Measurements from ENCODE around the gene TMEM167A. TPM values are rescaled to one million over a fixed set of nuclear protein-coding genes. Genes with fewer than 3 reads are reported as not detected.
A peak's percentile ranks its signal among the peaks of the same experiment; 100 is the strongest.

TMEM167A gene
- total and polyA plus RNA-seq, 5 donors from 2014 or later, result 46.7 to 89.5 (median 71.0) TPM

DNA sequence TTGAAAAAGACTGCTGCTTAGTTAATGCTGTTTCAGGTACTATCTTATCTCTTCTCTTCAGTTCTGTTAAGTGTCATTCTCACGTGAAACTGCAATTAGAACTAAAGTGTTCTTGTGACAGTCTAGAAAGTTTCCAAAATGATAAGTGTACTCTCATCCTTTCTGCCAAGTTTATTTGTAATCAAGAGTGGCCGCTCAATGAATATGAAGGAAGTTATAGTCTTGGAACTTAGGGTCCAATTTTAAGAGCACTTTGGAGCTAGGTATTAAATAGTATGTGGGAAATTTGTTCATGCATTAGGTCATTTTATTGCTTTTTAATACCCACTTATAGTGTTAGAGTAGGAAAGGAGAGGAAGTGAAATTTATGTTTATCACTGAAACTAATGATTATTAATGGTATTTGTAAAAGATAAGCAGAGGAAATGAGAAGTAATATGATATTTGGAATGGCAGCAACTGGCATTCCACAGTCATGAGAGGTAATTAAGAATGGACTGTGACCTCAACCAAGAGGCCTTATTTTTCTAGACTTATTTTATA, 20.6 kb upstream of the TMEM167A start:
- H3K36me3 ChIP-seq (ENCODE audit: control insufficient read depth, insufficient read depth, low read length), result no peaks in the 10 kb centered on the region
- ATAC-seq (ENCODE audit: low read depth in 2 of 2) (no peak), DNase-seq (no peak)
- H3K4me1 Mint-ChIP-seq, result peaks cover 6 to 25% (median 15%) of the 10 kb centered on the region in 4 donors
- no peak overlapping the region for H3K27ac ChIP-seq (ENCODE audit: insufficient read depth, low read length, poor library complexity, severe bottlenecking)
- H3K9me3 ChIP-seq (ENCODE audit: control insufficient read depth in 2 of 2, low read length in 2 of 2), result peaks cover 0 to 15% of the 10 kb centered on the region in 2 experiments
- H3K27me3 ChIP-seq (ENCODE audit: control insufficient read depth, insufficient read depth, low read length), result no peaks in the 10 kb centered on the region
- H3K4me1 ChIP-seq (ENCODE audit: control insufficient read depth, insufficient read depth, low read length, poor library complexity, severe bottlenecking), result no peaks in the 10 kb centered on the region
- peaks cover 4% of the 10 kb centered on the region for H3K36me3 Mint-ChIP-seq
- H3K9me3 Mint-ChIP-seq, result peaks cover 0 to 19% (median 9%) of the 10 kb centered on the region in 7 donors
- H3K27ac Mint-ChIP-seq, result peak overlapping the region in 1 of 3 donors; percentile 82
- no peaks in the 10 kb centered on the region for H3K27me3 Mint-ChIP-seq
- H3K4me3 ChIP-seq (ENCODE audit: low read depth, low read length), result no peak overlapping the region
- no peak overlapping the region for H3K4me3 Mint-ChIP-seq

DNA sequence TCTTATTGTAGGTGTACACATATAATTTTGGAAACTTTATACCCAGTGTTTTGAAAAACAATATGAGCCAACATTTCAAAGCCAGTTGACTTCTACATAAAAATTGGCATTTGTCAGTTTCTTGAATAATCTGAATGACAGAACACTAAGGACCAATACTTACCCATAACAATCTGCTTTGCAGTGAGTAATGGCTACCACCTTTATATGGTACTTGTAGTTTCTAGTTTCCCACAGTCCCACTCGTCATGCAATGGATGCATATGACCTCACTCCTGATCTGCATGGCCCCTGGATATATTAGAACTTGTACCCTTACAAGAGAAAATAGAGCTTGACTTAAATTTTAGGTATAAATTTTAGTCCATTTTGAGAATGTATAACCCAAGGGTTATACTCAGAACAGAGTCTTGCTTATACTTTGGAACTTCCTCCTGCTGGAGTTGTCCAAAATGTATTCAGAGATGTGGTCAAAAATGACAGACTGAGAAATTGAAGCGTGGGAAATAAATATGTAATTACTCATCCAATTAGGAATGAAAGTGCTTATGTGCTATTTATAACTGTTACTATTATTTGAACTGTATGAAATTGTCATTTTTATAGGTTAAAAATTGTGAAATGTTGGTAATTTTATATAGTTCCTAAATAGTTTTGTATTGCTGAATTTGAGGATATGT, 19.6 kb upstream of the TMEM167A start:
- no peak overlapping the region for H3K27ac Mint-ChIP-seq
- ATAC-seq (ENCODE audit: low read depth in 2 of 2), result no peak

DNA sequence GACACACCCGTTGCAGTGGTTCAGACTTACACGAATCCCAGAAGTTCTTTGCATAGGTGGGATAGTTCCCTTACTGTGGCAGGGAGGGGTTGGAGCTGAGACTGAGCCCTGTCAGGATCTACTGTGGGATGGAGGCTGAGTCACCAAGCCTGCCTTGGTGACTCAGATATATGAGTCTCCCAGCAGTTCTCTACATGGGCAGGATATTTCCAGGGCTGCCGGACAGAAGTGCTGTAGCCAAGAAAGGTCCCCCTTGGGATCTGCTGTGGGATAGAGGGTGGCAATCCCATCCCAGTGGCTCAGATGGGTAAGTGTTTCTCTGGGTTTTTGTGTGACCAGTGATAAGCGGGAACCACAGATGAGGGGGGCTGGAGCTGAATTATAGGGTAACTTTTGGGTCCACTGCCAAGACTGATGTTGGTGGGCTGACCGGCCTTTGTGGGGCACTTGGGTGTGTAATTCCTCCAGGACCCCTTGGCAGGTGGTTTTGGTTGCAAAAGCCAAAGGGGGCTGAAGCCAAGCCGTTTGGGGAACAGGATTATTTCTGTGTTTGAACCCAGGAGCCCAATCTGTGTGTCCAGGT, 18.9 kb upstream of the TMEM167A start:
- H3K27ac Mint-ChIP-seq, result no peak overlapping the region
- DNase-seq (no peak), ATAC-seq (ENCODE audit: low read depth in 2 of 2) (no peak)
- Histone ChIP-seq H3K4me3 (ENCODE audit: low read depth, low read length) (no peak overlapping the region), H3K4me1 (ENCODE audit: control insufficient read depth, insufficient read depth, low read length, poor library complexity, severe bottlenecking) (peaks cover 12% of the 10 kb centered on the region), H3K27me3 (ENCODE audit: control insufficient read depth, insufficient read depth, low read length) (no peaks in the 10 kb centered on the region), H3K36me3 (ENCODE audit: control insufficient read depth, insufficient read depth, low read length) (no peaks in the 10 kb centered on the region), H3K27ac (ENCODE audit: insufficient read depth, low read length, poor library complexity, severe bottlenecking) (no peak overlapping the region), H3K9me3 (ENCODE audit: control insufficient read depth in 2 of 2, low read length in 2 of 2) (peaks cover 0 to 15% of the 10 kb centered on the region in 2 experiments)
- peaks cover 0 to 21% (median 11%) of the 10 kb centered on the region in 7 donors for H3K9me3 Mint-ChIP-seq
- no peak overlapping the region for H3K4me3 Mint-ChIP-seq
- peaks cover 4% of the 10 kb centered on the region for H3K36me3 Mint-ChIP-seq
- H3K4me1 Mint-ChIP-seq, result peaks cover 19 to 39% (median 27%) of the 10 kb centered on the region in 4 donors
- H3K27me3 Mint-ChIP-seq, result no peaks in the 10 kb centered on the region

More for the DNA sequence above, 19.6 kb upstream of the TMEM167A start:
- Mint-ChIP-seq H3K4me1 (peaks cover 15 to 32% (median 21%) of the 10 kb centered on the region in 4 donors), H3K36me3 (peaks cover 4% of the 10 kb centered on the region), H3K27me3 (no peaks in the 10 kb centered on the region), H3K9me3 (peaks cover 0 to 21% (median 11%) of the 10 kb centered on the region in 7 donors), H3K4me3 (no peak overlapping the region)
- Histone ChIP-seq H3K4me1 (ENCODE audit: control insufficient read depth, insufficient read depth, low read length, poor library complexity, severe bottlenecking) (peaks cover 6% of the 10 kb centered on the region), H3K4me3 (ENCODE audit: low read depth, low read length) (no peak overlapping the region), H3K27ac (ENCODE audit: insufficient read depth, low read length, poor library complexity, severe bottlenecking) (no peak overlapping the region), H3K36me3 (ENCODE audit: control insufficient read depth, insufficient read depth, low read length) (no peaks in the 10 kb centered on the region), H3K9me3 (ENCODE audit: control insufficient read depth in 2 of 2, low read length in 2 of 2) (peaks cover 0 to 15% of the 10 kb centered on the region in 2 experiments), H3K27me3 (ENCODE audit: control insufficient read depth, insufficient read depth, low read length) (no peaks in the 10 kb centered on the region)
- DNase-seq, result no peak

DNA sequence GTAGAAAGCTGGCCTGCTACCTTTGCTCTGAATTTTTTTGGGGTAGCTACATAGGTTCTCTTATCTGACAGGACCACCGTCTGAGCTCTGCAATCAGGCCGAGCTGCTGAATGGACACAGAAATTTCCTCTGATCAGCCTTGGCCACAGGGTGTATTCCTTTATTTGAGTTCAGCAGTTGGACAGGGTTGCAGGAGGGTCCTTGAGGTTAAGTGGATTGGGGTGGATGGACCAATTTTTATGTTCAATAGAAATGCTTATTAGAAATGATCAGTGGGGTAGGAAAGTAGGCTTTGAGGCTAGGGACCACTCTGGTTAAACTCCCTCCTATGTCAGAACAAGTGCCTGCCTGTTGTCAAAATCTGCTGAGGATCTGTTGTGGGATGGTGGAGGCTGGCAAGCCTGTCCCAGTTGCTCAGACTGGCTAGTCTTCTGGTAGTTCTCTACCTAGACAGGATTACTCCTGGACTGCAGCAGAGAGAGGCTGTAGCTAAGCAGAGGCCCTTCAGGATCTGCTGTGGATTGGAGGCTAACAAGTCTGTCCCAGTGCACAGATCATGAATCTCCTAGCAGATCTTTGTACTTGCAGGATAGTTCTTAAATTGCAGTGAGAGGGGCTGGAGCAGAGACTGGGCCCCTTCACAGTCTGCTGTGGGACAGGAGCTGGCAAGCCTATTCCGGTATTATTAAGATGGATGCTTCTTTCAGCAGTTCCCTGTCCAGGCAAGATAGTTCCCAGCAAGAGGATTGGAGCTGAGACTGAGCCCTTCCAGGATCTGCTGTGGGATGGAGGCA, 18.2 kb upstream of the TMEM167A start:
- H3K4me1 ChIP-seq (ENCODE audit: control insufficient read depth, insufficient read depth, low read length, poor library complexity, severe bottlenecking), result peaks cover 12% of the 10 kb centered on the region
- H3K27ac ChIP-seq (ENCODE audit: insufficient read depth, low read length, poor library complexity, severe bottlenecking), result no peak overlapping the region
- H3K27me3 ChIP-seq (ENCODE audit: control insufficient read depth, insufficient read depth, low read length), result no peaks in the 10 kb centered on the region
- peaks cover 0 to 15% of the 10 kb centered on the region in 2 experiments for H3K9me3 ChIP-seq (ENCODE audit: control insufficient read depth in 2 of 2, low read length in 2 of 2)
- no peak overlapping the region for H3K27ac Mint-ChIP-seq
- no peaks in the 10 kb centered on the region for H3K27me3 Mint-ChIP-seq
- no peak overlapping the region for H3K4me3 Mint-ChIP-seq
- no peak overlapping the region for H3K4me3 ChIP-seq (ENCODE audit: low read depth, low read length)
- H3K9me3 Mint-ChIP-seq, result peaks cover 0 to 23% (median 11%) of the 10 kb centered on the region in 7 donors
- H3K36me3 ChIP-seq (ENCODE audit: control insufficient read depth, insufficient read depth, low read length), result no peaks in the 10 kb centered on the region
- H3K36me3 Mint-ChIP-seq, result peaks cover 6% of the 10 kb centered on the region
- H3K4me1 Mint-ChIP-seq, result peaks cover 19 to 44% (median 29%) of the 10 kb centered on the region in 4 donors
- DNase-seq (no peak), ATAC-seq (ENCODE audit: low read depth in 2 of 2) (no peak)

DNA sequence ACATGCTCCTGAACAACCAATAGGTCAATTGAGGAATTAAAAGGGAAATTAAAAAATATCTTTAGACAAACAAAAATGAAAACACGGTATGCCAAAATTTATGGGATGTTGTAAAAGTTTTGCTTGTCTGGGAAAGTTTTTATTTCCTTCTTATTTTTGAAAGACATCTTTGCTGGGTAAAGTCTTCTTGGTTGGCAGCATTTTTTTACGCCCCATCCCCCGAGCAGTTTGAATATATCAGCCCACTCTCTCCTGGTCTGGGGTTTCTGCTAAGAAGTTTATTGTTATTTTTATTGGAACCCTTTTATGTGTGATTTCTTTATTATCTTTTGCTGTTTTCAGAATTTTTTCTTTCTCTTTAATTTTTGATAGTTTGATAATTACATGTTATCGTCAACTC, 16.5 kb upstream of the TMEM167A start:
- Histone ChIP-seq H3K9me3 (ENCODE audit: control insufficient read depth in 2 of 2, low read length in 2 of 2) (peaks cover 0 to 15% of the 10 kb centered on the region in 2 experiments), H3K36me3 (ENCODE audit: control insufficient read depth, insufficient read depth, low read length) (no peaks in the 10 kb centered on the region), H3K27me3 (ENCODE audit: control insufficient read depth, insufficient read depth, low read length) (no peaks in the 10 kb centered on the region), H3K4me3 (ENCODE audit: low read depth, low read length) (no peak overlapping the region), H3K27ac (ENCODE audit: insufficient read depth, low read length, poor library complexity, severe bottlenecking) (no peak overlapping the region), H3K4me1 (ENCODE audit: control insufficient read depth, insufficient read depth, low read length, poor library complexity, severe bottlenecking) (peaks cover 12% of the 10 kb centered on the region)
- no peak overlapping the region for H3K4me3 Mint-ChIP-seq
- no peak overlapping the region for H3K27ac Mint-ChIP-seq
- no peak for ATAC-seq (ENCODE audit: low read depth in 2 of 2)
- DNase-seq, result no peak
- H3K9me3 Mint-ChIP-seq, result peaks cover 0 to 23% (median 11%) of the 10 kb centered on the region in 7 donors
- peaks cover 8% of the 10 kb centered on the region for H3K36me3 Mint-ChIP-seq
- H3K27me3 Mint-ChIP-seq, result no peaks in the 10 kb centered on the region
- peaks cover 19 to 38% (median 30%) of the 10 kb centered on the region in 4 donors for H3K4me1 Mint-ChIP-seq

DNA sequence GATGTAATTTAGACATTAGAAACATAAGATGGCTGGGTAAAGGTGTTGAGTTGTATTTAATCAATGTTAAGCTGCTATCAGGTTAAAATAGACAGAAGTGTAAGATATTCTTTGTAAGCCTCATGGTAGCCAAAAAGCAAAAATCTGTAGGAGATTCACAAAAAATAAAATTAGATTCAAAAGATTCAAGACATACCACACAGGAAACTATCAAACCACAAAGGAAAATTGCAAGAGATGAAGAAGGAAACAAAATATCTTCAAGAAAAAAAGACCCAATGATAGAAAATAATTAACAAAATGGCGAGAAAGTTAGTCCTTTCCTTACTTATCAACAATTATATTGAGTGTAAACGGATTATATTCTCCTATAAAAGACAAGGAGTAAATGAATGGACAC, 15.4 kb upstream of the TMEM167A start:
- Mint-ChIP-seq H3K36me3 (peaks cover 8% of the 10 kb centered on the region), H3K4me1 (peaks cover 19 to 38% (median 30%) of the 10 kb centered on the region in 4 donors), H3K27ac (peak overlapping the region in 2 of 3 donors; percentile 0 to 89), H3K4me3 (peak overlapping the region; percentile 60 to 80 (median 68)), H3K9me3 (peaks cover 0 to 23% (median 11%) of the 10 kb centered on the region in 7 donors), H3K27me3 (no peaks in the 10 kb centered on the region)
- no peak overlapping the region for H3K27ac ChIP-seq (ENCODE audit: insufficient read depth, low read length, poor library complexity, severe bottlenecking)
- DNase-seq, result peak in 2 of 3 donors; percentile 10 to 32
- H3K9me3 ChIP-seq (ENCODE audit: control insufficient read depth in 2 of 2, low read length in 2 of 2), result peaks cover 0 to 15% of the 10 kb centered on the region in 2 experiments
- no peaks in the 10 kb centered on the region for H3K36me3 ChIP-seq (ENCODE audit: control insufficient read depth, insufficient read depth, low read length)
- H3K4me3 ChIP-seq (ENCODE audit: low read depth, low read length), result peak overlapping the region; percentile 61
- H3K27me3 ChIP-seq (ENCODE audit: control insufficient read depth, insufficient read depth, low read length), result no peaks in the 10 kb centered on the region
- no peak for ATAC-seq (ENCODE audit: low read depth in 2 of 2)
- peaks cover 12% of the 10 kb centered on the region for H3K4me1 ChIP-seq (ENCODE audit: control insufficient read depth, insufficient read depth, low read length, poor library complexity, severe bottlenecking)

DNA sequence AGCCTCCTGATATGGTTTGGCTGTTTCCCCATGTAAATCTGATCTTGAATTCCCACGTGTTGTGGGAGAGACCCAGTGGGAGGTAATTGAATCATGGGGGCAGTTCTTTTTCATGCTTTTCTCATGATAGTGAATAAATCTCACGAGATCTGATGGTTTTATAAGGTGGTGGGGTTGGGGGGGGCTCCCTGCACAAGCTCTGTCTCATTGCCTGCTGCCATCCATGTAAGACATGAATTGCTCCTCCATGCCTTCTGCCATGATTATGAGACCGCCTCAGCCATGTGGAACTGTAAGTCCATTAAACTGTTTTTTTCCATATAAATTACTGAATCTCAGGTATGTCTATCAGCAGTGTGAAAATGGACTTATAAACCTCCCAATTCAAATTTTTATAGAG, 13.0 kb upstream of the TMEM167A start:
- H3K9me3 ChIP-seq (ENCODE audit: control insufficient read depth in 2 of 2, low read length in 2 of 2), result peaks cover 0 to 15% of the 10 kb centered on the region in 2 experiments
- Mint-ChIP-seq H3K9me3 (peaks cover 0 to 20% (median 7%) of the 10 kb centered on the region in 7 donors), H3K4me3 (no peak overlapping the region), H3K27me3 (no peaks in the 10 kb centered on the region), H3K27ac (no peak overlapping the region), H3K36me3 (peaks cover 8% of the 10 kb centered on the region), H3K4me1 (peaks cover 19 to 35% (median 31%) of the 10 kb centered on the region in 4 donors)
- peaks cover 12% of the 10 kb centered on the region for H3K4me1 ChIP-seq (ENCODE audit: control insufficient read depth, insufficient read depth, low read length, poor library complexity, severe bottlenecking)
- H3K27me3 ChIP-seq (ENCODE audit: control insufficient read depth, insufficient read depth, low read length), result no peaks in the 10 kb centered on the region
- H3K36me3 ChIP-seq (ENCODE audit: control insufficient read depth, insufficient read depth, low read length), result no peaks in the 10 kb centered on the region
- no peak overlapping the region for H3K27ac ChIP-seq (ENCODE audit: insufficient read depth, low read length, poor library complexity, severe bottlenecking)
- no peak for ATAC-seq (ENCODE audit: low read depth in 2 of 2)
- no peak for DNase-seq
- H3K4me3 ChIP-seq (ENCODE audit: low read depth, low read length), result no peak overlapping the region

Measured in CD4-positive, CD25-positive, alpha-beta regulatory T cell (primary cell).